Vagina (tissue), 2 donors: Measurements from ENCODE around the gene GK. TPM values are rescaled to one million over a fixed set of nuclear protein-coding genes. Genes with fewer than 3 reads are reported as not detected.
"Not testable (repeated sequence)": the region's sequence is repeated elsewhere in the genome, so short reads cannot be mapped to it uniquely, and the experiment has no call there.

ENCODE experiments used
- DNase-seq, 2 donors: peaks; one replicate each; pipeline ENCODE4 v3.0.0-alpha.2; 2017; ENCODE audit errors: extremely low spot score in 2 of 2
- H3K27ac ChIP-seq: fragments of 200-600 bp; sonication (generic); one replicate; pipeline ENCODE4 v1.5.1; 2019
- H3K27me3 ChIP-seq: fragments of 200-600 bp; sonication (generic); one replicate; pipeline ENCODE4 v1.5.1; 2019
- H3K36me3 ChIP-seq, 2 donors: fragments of 200-600 bp; sonication (generic); one replicate each; pipeline ENCODE4 v1.5.1; 2017 to 2019
- H3K4me1 ChIP-seq: fragments of 200-600 bp; sonication (generic); one replicate; pipeline ENCODE4 v1.5.1; 2019
- H3K4me3 ChIP-seq, 2 donors: fragments of 200-600 bp; sonication (generic); 1 replicate in 1 of 2; 2 replicates in 1 of 2; pipeline ENCODE4 v1.5.1; 2016 to 2019
- H3K9me3 ChIP-seq: fragments of 200-600 bp; sonication (generic); one replicate; pipeline ENCODE4 v1.5.1; 2019
- CTCF ChIP-seq, 3 experiments: fragments of 450-650 bp in 2 of 3; fragments of 200-600 bp in 1 of 3; sonication (generic) in 1 of 3; IDR thresholded peaks; one replicate each; pipeline ENCODE4 v1.5.1; 2017 to 2019; ENCODE audit warnings: antibody characterized with exemption in 3 of 3, mild to moderate bottlenecking in 2 of 3, moderate library complexity in 2 of 3
- POLR2A ChIP-seq, 2 donors: fragments of 450-650 bp; IDR thresholded peaks; one replicate each; pipeline ENCODE4 v1.6.1; 2017; ENCODE audit warnings: antibody characterized with exemption in 2 of 2, mild to moderate bottlenecking in 2 of 2, moderate library complexity in 2 of 2
- POLR2AphosphoS5 ChIP-seq, 2 donors: sonication (generic); formaldehyde crosslinking; IDR thresholded peaks; one replicate each; pipeline ENCODE4 v1.9.0; 2017; ENCODE audit warnings: antibody characterized with exemption in 2 of 2, mild to moderate bottlenecking in 2 of 2, low read depth in 1 of 2; ENCODE audit not compliant: insufficient read depth in 1 of 2
- intact Hi-C: fragments of 100-400 bp; cut with DNase I; formaldehyde crosslinking; loops from one replicate; pipeline ENCODE4 v1.15.1; 2023
- total RNA-seq: library from RNA; depleted of rRNA; stranded (reverse); fragments of >200 nt; gene quantifications from one replicate; pipeline ENCODE4 v1.2.3, GENCODE V29; 2016

The GK gene
- total RNA-seq, 1 donor from 2014 or later = 7.6 TPM

DNA sequence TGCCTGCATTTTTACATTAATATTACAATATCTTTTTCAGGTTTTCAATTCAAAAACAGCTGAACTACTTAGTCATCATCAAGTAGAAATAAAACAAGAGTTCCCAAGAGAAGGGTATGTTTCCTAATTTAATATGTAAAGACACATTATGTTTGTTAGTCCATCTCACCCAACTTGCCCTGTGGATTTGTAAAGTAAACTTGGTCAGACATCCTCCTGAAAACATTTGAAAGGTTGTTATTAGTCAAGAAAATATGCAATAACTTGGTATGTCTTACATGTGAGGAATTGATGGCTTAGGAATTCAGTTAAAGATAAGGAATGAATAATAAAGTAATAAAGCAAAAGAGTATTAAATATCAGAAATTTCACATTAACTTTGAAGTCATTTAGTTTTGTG, 12.2 kb downstream of the GK start:
- no peak overlapping the region for H3K27ac ChIP-seq
- peaks cover 0 to 4% of the 10 kb centered on the region in 2 donors for H3K36me3 ChIP-seq
- H3K4me3 ChIP-seq = no peak overlapping the region
- TF ChIP-seq POLR2A (IDR thresholded peaks at IDR 0.05) (no peak), POLR2AphosphoS5 (IDR thresholded peaks at IDR 0.05; ENCODE audit: insufficient read depth in 1 of 2, low read depth in 1 of 2) (no peak), CTCF (IDR thresholded peaks at IDR 0.05) (no peak)
- no peaks in the 10 kb centered on the region for H3K4me1 ChIP-seq
- no peak for DNase-seq
- H3K9me3 ChIP-seq = no peaks in the 10 kb centered on the region
- intact Hi-C loops = no loop called here
- H3K27me3 ChIP-seq = no peaks in the 10 kb centered on the region

GRCh38 chrX:30666094-30666493, 12.9 kb downstream of the GK start:
- Histone ChIP-seq H3K27ac (no peak overlapping the region), H3K4me3 (no peak overlapping the region), H3K27me3 (no peaks in the 10 kb centered on the region), H3K9me3 (no peaks in the 10 kb centered on the region), H3K4me1 (no peaks in the 10 kb centered on the region), H3K36me3 (peaks cover 0 to 4% of the 10 kb centered on the region in 2 donors)
- intact Hi-C loops = no loop called here
- no peak for DNase-seq
- TF ChIP-seq POLR2AphosphoS5 (IDR thresholded peaks at IDR 0.05; ENCODE audit: insufficient read depth in 1 of 2, low read depth in 1 of 2) = no peak
- no peak for TF ChIP-seq CTCF (IDR thresholded peaks at IDR 0.05)
- no peak for TF ChIP-seq POLR2A (IDR thresholded peaks at IDR 0.05)

DNA sequence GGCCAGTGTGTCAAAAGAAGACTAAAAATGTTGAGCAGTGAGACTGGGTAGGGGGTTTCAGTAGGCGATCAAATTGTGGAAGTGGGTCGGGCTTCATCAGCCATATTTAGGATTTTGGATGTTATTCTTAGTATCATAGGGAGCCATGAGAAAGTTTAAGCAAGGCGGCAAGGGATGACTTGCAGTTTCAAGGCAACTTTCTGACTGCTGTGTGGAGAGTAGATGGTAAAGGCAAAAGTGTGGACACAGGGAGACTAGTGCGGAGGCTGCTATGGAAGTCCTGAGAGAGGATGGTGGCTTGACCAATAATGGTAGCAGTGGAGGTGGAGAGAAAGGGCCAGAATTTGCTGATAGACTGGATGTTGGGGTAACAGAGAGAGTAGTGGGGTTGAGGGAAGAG, 15.4 kb downstream of the GK start:
- Histone ChIP-seq H3K4me3 (no peak overlapping the region), H3K27me3 (no peaks in the 10 kb centered on the region), H3K9me3 (no peaks in the 10 kb centered on the region), H3K36me3 (peaks cover 0 to 4% of the 10 kb centered on the region in 2 donors), H3K4me1 (no peaks in the 10 kb centered on the region), H3K27ac (no peak overlapping the region)
- DNase-seq = no peak
- TF ChIP-seq CTCF (IDR thresholded peaks at IDR 0.05) = no peak
- no peak for TF ChIP-seq POLR2A (IDR thresholded peaks at IDR 0.05)
- TF ChIP-seq POLR2AphosphoS5 (IDR thresholded peaks at IDR 0.05; ENCODE audit: insufficient read depth in 1 of 2, low read depth in 1 of 2) = no peak
- intact Hi-C loops = no loop called here

DNA sequence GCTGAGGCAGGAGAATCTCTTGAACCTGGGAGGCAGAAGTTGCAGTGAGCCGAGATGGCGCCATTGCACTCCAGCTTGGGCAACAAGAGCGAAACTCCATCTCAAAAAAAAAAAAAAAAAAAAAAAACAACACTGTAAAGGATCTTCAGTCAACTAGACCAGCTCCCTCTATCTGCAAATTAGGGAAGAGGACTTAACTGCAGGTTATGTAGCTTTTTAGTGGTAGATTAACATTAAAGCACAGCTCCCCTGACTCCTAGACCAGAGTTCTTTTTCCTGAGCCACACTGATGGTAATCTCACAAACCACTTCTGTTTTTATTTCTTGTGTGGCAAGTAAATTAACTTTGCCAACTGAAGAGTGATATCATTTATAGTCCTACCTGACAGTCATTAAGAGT, 18.0 kb downstream of the GK start:
- H3K4me3 ChIP-seq, H3K9me3 ChIP-seq, H3K27ac ChIP-seq, H3K36me3 ChIP-seq, H3K4me1 ChIP-seq, intact Hi-C loops, H3K27me3 ChIP-seq, DNase-seq: not testable (repeated sequence)

DNA sequence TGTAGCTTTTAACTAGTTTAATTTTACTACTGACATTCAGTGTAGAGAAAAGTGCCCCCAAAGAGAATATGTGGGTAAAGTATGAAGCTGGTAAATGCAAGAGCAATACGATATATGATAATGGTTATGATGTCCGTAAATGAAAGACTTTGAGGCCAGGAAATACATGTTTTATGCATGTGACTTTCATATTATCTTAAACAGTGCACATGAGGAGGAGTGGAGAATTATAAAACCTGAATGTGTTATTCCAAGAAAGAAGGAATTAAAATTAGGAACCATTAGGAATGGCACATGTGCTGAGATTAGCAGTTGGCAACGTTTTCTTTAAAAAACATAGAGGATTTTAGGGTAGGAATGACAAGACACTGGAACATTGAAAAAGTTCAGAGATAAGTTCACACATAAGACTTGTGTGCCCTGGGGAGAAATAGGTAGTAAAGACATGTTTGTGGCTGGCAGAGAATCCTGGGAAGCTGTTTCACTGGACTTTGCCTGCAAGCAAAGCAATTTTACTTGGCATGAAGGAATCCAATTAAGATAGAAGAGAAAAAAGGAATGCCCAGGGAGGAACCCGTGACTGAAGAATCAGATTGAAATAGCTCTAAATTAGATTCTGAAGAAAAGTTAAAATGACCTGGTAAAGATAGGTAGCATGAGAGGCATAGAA, 20.0 kb downstream of the GK start:
- Histone ChIP-seq H3K36me3 (peaks cover 0 to 4% of the 10 kb centered on the region in 2 donors), H3K4me3 (no peak overlapping the region), H3K27me3 (no peaks in the 10 kb centered on the region), H3K4me1 (no peaks in the 10 kb centered on the region), H3K27ac (no peak overlapping the region), H3K9me3 (no peaks in the 10 kb centered on the region)
- no peak for DNase-seq
- intact Hi-C loops = no loop called here
- no peak for TF ChIP-seq CTCF (IDR thresholded peaks at IDR 0.05)
